Stimulated activated CD4-positive, alpha-beta T cell treated with anti-CD3 and anti-CD28 coated beads, TNF-alpha, amount 100 ng/mL, for 1 hour (primary cell): Measurements from ENCODE around the gene CALML3.
A peak's percentile ranks its signal among the peaks of the same experiment; 100 is the strongest.

Experiments
- DNase-seq, 3 donors: peaks; one replicate each; pipeline ENCODE4 v3.0.0-alpha.2; 2020; ENCODE audit warnings: low read depth in 3 of 3, low spot score in 1 of 3

Gene CALML3

DNA sequence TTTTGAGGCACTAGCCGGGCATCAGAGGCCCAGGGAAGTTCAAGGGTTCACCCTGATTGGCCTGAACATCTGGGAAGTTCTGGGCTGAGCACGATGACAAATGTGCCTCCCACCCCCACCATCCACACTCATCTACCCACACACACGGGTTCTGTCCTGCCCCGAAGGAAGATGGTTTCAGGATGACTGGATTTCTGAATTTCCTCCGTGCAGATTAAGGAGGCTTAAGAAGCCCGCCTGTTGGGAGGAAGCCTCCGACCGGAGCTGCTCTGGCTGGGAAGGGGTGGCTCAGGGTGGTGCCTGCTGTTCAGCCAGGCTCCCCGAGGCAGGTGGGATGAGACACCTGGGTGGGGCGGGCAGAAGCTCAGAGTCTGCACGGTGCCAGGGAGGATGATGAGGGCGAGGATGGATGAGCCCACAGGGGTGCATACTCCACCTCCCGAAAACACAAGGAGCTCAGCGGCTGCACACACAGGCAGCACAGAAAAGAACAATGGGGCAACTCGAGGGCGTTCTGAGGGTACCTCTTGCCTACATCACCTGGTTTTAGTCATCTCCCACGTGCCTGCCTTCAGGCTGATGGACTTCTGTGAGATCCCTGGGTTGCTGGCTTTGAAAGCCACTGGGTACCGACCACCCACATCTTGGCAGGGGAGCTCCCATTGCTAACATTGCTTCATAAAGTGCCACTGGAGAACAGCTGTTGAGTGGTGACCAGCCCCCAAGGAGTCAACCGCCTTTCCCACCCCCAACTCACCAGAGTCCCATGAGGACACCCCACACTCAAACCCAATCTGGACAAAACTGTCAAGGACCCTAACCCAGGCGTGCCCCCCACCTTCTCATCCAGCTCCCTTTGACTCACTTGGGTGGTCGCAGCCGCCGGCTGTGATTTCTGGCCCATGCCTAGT is 41.2 kb downstream of the CALML3 start:
- DNase-seq: no peak

DNA sequence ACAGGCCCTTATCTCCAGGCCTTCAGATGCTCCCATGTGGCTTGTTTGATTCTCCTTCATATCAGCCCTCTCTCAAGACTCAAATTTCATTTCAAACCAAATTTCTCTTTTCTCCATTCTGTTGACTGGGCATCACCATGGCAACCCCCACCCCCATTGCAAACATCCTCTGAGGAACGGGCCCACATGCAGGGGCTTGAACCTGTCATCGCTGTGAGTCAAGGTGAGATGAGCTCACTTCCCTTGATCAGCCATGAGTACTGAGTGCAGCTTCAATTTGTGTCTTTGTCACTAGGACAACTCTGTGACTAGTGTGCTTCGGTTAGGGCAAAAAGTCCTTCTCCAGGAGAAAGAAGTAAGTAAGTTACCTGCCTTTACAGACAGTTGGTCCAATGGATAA is 41.9 kb downstream of the CALML3 start:
- peak in 1 of 3 donors; percentile 26 for DNase-seq

- no peak for DNase-seq
Measured at GRCh38 chr10:5567477-5567876, 42.7 kb downstream of the CALML3 start.

DNA sequence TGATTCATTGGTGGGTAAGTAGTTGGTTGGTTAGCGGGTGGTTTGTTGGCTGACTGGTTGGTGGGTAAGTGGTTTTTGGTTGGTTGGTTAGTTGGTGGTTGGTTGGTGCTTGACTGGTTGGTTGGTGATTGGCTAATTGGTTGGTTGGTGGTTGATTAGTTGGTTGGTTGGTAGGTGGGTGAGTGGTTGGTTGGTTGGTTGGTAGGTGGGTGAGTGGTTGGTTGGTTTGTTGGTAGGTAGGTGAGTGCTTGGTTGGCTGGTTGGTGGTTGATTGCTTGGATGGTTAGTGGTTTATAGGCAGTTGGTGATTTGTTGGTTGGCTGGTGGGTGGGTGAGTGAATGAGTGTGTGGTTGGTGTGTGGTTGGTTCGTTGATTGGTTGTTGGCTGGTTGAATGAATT is 44.2 kb downstream of the CALML3 start:
- no peak for DNase-seq

DNA sequence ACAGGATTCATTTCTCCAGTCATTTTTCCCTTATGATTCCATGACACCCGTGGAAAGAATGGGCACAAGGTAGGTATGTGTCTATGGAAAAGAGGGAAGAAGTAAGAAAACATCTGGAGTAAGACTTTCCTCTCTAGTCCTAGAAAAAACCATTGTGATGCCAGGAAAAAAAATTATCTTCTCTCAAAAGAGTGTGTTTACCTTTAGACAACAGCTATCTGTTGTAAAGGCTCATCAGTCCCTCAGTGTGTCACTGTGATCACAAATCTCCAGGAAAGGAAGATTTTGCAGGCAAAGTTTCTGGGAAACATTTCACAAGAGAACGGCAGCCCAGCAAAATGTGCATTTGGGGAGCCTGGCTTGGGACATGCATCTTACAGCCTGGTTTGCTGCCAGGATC is 44.8 kb downstream of the CALML3 start:
- no peak for DNase-seq

DNA sequence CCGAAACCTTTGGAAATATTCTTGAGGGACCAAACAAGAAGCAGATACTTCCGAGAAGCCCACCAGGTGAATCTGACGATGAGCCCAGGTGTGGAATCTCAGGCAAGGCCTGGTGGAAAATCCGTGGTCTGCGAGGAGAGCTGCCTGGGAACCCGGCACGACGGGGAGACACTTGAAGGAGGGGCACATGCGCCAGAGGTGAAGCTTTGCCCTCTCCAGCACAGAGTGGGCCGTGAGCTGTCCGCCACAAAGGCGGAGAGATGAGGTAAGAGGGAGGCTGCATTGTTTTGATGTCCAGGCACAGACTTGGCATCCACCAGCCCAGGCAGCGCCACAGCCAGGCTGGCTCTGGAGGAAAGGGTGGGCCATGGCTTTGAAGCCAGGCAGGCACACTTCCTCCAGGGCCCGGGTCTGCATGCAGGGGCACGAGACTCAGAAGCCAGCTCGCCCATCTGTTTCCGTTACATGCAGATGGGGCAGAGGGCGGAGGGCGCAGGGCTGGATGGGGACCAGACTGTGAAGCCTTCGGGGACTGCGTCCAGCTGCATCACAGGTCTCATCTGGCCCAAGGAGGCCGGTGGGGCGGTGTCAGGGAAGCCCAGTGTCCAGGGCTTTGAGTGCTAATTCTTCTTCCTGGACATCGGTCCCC is 45.4 kb downstream of the CALML3 start:
- DNase-seq: no peak

- no peak for DNase-seq
Measured at GRCh38 chr10:5570979-5571810, 46.4 kb downstream of the CALML3 start.

- no peak for DNase-seq
Measured at GRCh38 chr10:5571826-5572225, 47.1 kb downstream of the CALML3 start.

GRCh38 chr10:5573319-5573950 is 48.7 kb downstream of the CALML3 start:
- DNase-seq: no peak

GRCh38 chr10:5573968-5574641 is 49.3 kb downstream of the CALML3 start:
- DNase-seq: no peak

- no peak for DNase-seq
Measured at GRCh38 chr10:5574642-5575131, 49.9 kb downstream of the CALML3 start.

DNA sequence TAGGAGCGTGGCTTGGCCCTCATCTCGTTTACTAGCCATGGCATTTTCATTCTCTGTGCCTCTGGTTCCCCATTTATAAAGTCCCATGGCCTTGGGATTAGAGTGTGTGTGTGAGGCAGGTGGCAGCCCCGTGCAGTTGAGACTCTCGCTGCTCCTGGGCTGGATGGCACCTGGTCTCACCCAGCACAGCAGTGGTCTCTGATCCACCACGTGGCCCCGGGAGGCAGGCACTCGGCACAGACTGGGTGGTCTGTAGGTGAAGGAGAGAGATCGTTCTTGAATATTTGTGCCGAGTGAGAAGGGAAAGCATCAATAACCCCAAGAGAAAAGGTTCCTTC is 50.4 kb downstream of the CALML3 start:
- DNase-seq: no peak

GRCh38 chr10:5575482-5576153 is 50.9 kb downstream of the CALML3 start:
- DNase-seq: no peak

GRCh38 chr10:5576154-5576748 is 51.5 kb downstream of the CALML3 start:
- no peak for DNase-seq
